GM19351 (cell line): ENCODE data around the gene CXorf66.
"Not testable (repeated sequence)": the region's sequence is repeated elsewhere in the genome, so short reads cannot be mapped to it uniquely, and the experiment has no call there.

ENCODE experiments used
- ATAC-seq: cut with Tn5 transposase; IDR thresholded peaks from one replicate; pipeline ENCODE4 v1.9.1; 2021; ENCODE audit warnings: mild to moderate bottlenecking, moderate library complexity; ENCODE audit not compliant: unreplicated experiment

The CXorf66 gene, protein sequence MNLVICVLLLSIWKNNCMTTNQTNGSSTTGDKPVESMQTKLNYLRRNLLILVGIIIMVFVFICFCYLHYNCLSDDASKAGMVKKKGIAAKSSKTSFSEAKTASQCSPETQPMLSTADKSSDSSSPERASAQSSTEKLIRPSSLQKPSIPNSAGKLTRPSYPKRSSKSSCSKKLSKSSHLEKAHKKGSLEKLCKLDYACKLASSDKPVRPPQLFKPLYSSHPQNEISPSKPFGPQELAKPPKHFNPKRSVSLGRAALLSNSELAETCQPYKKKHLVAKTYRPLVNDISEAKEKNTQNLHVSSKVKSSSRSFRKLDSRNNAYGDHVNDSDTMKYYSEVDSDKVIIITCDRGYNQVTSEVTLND

DNA sequence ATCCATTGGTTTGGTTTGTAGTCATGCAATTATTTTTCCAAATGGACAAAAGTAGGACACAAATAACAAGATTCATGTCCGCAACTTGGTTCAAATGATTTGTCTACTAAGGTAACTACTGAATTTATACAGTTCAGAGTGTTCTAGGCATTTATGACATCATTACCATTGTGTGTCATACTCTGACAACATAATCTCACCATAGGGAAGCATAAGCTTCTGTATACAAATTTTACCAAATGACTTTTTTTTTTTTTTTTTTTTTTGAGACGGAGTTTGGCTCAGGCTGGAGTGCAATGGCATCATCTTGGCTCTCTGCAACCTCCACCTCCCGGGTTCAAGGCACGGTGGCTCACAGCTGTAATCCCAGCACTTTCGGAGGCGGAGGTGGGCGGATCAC is at the start of gene CXorf66:
Gene CXorf66 (minus strand): TSS at position 101 of the 400 bp plus-strand sequence. CDS start 25 bp downstream, at position 76.
- ATAC-seq: no peak

DNA sequence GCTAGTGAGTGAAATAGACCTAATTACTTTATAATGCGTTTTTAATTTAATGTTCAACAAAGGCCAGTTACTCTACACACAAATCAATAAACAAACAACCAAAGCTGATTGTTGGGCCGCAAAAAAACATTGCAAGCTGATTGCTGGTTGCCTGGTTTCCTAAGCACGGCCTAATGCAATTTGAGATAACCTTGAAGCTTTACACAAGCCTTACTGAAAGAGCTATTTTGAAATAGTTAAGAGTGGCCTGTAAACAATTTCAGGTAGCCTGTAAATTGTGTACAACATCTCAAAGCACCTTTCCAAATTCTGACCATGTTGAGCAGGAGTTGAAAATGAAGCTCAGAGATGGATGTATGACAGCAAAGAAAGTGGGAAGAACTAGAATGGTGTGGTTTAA is 17.5 kb upstream of the CXorf66 start:
- ATAC-seq: no peak

DNA sequence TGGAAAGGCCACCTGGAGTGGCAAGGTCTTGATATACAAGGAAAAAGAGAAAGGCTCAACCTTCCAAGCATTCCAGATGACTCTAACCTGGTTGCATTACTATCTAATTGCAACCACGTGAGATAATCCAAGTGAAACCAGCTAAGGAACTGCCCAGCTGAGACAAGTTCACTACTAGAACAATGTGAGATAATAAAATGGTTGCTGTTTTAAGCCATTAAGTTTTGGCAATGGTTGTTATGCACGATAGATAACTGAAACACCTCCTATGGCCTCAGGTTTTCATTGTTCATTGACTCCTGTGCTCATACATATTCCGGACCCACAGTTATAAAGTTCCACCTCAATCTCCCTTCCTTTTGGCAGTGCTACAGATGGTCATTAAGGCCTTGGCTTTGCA is 9.2 kb upstream of the CXorf66 start:
- ATAC-seq: no peak

DNA sequence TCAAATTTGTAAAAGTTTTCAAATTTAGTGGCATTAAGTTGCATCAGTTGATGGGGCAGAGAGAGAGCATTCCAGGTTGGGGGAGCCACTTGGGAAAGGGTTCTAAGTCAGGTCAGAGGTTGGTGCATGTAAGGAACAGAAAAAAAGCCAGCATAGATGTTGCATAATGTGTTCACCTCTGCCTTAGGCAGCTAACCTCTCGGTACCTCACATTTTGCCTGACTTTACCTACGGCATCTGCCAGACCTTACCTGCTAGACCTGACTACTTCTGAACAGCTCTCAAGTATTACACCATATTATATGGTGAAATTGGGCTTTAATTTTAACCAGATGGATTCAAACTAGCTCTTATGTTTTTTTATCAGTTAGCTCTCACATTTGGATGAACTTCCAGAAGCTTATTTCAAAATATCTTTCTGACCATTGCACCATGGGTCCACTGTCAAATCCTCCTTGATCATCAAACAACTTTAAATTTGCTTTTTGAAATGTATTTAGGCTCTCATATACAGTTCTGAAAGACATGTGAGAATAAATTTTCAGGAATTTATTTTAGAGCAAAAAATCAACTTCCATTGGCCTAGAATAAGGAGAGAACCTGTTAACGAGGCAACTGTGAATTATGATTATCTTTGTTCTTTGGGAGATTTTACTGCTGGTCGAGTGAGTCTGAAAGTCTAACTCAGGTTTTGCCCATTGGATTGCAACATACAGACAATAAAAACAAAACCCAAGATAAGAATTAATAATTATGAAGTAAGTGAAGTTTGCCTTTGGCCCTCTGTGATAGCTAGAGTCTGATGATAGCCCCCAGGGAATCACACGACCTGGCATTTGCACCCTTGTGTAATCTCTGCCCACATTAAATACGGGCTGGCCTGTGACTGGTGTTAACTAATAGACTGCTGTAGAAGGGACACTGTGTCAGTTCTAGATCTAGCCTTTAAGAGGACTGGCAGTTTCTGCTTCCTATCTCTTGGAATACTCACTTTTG is 7.6 kb upstream of the CXorf66 start:
- no peak for ATAC-seq

DNA sequence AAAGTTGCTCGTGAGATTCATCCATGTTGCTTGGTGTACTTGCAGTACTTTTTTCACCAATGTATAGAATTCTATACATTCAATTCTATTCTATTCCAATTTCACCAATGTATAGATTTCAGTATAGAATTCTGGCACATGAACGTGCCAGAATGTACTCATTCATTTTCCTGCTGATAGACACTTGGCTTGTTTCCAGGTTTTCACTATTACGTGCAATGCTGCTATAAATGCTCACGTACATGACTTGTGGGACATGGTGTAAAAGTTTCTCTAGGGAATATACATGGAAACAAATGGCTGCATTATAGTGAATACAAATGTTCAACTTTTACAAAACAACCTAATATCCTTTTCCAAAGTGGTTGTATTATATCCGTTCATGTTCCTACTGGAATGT is 6.8 kb upstream of the CXorf66 start:
- ATAC-seq: no peak

DNA sequence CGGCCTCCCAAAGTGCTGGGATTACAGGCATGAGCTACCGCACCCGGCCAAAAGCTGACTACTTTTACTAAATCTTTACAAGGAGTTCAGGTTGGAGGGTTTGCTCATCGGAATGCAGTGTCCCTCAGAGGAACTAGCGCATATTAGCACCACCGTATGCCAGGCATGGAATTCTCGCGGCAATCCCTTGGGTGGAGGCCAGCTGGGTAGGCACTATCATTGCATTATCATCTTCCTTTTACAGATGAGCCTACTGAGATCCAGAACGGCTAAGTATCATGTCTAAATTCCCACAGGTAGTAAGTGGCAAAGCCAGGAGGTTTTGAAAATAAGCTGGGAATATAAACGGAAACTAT is 6.1 kb upstream of the CXorf66 start:
- no peak for ATAC-seq

DNA sequence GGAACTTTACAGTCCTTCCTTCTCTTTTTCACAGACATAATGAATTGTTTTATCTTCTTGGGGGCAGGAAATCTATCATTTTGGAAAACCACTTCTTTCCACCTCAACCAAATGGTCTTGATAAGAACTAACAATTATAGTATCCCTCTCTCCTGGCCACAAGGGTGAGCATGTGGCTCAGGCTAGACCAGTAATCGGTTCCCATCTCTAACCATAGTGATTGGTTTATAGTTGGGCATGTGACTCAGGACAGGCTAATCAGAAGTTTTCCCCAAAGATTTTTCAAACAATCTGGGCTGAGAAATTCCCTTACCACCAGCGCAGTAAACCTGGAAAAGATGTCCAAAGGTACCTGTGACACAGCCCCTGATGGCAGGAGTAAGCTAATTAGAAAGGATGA is 4.0 kb upstream of the CXorf66 start:
- ATAC-seq: no peak

DNA sequence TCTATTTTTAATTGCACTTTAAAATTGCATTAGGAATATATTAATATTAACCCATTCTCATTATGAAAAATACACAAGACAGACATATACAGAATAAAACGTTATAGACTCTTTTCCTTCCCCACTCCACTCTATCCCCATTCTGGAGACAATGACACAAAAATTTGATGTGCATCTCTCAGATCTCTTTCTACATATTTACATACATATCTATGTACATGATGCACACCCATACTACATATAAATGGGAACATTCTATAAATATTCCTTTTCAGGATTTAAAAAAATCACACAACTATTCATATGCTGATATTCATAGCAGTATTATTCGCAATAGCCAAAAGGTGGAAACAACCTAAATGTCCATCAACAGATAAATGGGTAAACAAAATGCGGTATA is 2.4 kb upstream of the CXorf66 start:
- no peak for ATAC-seq

DNA sequence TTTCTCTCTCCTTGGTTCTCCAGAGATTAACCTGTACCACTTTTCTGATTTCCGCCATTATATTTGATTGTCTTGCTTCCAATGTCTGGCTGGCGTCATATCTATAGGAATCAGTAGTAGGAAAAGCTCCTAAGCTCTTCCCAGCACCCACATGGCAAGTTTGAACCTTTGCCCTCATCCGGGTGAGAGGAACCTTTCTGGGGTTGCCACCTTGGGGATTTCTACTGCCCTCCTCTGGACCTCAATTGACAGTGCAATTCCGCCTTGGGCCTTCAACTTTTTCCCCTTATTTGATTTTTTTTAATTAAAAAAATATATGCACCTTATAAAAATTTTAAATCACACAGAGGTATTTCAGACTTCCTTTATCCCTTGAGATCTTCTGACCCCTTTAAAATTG is 2.0 kb upstream of the CXorf66 start:
- ATAC-seq: peak; percentile 53

DNA sequence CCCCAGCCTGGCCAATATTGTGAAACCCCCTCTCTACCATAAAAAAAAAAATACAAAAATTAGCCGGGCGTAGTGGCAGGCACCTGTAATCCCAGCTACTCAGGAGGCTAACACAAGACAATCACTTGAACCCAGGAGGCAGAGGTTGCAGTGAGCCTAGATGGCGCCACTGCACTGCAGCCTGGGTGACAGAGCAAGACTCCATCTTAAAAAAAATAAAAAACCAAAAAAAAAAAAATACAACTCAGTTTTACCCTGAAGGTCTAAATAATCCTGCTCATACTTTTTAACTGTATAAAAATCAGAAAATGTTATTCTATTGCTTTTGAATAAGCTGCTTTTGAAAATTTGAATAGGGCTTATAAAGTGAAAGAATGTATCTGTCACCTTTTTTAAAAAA is 838 bp upstream of the CXorf66 start:
- ATAC-seq: not testable (repeated sequence)

DNA sequence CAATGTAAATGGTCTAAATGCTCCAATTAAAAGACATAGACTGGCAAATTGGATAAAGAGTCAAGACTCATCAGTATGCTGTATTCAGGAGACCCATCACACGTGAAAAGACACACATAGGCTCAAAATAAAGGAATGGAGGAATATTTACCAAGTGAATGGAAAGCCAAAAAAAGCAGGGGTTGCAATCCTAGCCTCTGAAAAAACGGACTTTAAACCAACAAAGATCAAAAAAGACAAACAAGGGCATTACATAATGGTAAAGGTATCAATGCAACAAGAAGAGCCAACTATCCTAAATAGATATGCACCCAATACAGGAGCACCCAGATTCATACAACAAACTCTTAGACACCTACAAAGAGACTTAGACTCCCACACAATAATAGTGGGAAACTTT is 4.2 kb downstream of the CXorf66 start:
- ATAC-seq: not testable (repeated sequence)

DNA sequence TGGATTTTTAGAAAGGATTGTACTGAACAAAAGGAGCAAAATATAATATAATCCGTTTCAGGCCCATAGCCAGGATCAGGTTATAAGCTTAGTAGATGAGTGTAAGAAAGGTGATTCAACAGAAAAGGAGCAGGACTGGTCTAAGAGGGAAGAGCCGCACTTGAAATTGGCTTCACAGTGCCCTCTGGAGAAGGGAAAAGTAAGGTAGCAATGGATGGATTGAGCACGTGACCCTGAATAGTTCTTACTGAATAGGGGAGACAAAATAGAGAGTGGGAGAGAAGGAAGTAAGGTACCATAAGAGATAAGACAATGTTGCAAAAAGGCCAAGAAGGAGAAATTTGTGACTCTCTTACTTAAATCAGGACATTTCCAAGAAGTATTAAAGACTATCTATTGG is 15.6 kb downstream of the CXorf66 start:
- ATAC-seq: no peak

DNA sequence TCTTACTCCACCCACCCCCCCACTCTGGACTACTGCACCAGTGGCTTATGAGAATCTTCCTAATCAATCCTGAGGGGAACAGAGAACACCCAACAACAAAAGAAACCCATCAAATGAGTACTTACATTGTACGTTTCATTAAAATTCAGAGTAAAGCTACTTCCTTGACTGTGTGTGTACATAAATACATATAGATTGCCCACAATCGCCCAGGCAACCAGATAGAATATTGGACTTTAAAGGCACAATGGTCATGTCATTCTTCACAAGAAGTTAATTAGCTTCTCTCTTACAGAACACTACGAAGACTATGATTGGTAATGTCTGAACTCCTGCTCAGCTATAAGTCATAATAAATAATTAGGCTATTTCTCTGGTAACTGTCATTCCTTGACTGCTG is 20.2 kb downstream of the CXorf66 start:
- ATAC-seq: no peak

DNA sequence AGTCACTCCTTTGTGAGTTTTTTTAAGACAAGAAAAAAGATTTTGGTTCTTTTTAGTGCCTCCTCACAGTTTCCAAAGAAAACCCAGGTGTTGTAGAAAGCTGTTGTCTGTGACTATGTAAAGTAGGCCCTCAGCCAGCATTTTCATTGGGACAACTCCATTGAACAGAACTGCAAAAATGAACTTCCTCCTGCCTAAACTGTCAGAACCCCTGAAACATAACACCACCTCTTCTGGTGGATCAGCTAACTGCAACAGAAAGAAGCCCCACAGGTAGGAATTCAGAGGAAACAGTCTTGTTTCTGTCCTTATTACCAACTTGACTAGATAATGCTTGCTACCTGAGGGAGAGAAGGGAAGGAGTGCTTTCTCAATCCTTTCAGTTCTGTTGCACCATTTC is 29.1 kb downstream of the CXorf66 start:
- ATAC-seq: no peak

DNA sequence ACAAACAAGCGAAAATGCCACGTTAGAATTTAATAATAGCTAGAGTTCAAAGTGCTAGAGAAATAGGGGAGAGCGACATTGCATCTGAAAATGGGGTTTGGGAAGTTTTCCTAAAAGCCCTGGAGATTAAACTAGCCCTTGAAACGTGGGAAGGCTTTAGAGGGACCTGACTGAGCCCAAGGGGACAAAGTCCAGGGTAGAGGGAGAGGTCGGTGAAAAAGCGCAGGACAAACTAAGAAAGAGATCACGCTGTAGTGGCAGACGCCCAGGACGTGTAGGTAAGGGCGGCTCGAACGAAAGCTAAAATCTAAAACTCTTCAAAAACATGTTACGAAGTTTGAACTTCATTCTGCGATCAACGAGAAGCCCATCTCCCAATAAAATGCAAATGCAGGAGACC is 31.4 kb downstream of the CXorf66 start:
- no peak for ATAC-seq

DNA sequence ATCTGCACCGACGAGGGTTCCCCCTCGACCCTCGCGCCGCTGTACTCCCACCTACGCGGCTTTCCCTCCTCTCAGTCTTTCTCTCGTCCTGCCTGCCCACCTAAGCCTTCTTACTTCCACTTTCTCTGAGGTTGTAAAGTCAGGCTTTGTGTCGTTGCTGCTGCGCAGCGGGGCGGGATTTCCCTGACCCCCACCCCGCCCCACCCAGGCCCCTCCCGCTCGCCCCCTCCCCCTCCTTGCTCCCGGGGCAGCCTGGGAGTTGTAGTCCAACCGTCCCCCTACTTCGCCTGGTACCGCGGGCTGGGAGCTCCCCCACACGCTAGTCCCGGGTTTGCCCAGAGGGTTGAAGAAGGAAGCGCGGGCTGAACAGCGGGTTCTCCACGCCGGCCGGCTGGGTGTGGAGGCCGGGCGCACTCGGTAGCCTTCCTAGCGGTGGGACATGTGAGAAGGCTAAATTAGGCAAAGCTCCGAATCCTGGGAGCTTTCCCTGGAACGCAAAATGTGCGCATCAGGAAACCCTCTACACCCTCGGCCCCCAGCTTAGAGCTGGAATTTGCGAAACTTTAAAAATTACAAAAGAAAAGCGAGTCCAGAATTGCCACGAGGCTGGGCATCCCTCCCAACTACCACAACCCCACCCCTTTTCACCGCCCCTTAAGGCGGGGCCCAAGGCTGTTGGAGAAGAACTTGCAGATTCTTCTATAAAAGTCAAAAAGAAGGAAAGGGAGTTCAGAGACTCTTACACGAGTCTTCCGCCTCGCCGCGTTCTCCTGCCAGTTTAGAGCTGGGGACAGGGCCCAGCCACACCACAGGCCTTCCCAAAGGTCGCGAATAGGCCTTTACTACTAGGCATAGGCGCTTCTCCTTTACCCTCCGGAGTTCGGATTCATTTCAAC is 32.2 kb downstream of the CXorf66 start, which contains the start of gene ATP11C:
Gene ATP11C (minus strand): TSS at position 153 of the 896 bp plus-strand sequence. CDS start 1,011 bp downstream, outside the sequence.
- peak; percentile 63 for ATAC-seq

DNA sequence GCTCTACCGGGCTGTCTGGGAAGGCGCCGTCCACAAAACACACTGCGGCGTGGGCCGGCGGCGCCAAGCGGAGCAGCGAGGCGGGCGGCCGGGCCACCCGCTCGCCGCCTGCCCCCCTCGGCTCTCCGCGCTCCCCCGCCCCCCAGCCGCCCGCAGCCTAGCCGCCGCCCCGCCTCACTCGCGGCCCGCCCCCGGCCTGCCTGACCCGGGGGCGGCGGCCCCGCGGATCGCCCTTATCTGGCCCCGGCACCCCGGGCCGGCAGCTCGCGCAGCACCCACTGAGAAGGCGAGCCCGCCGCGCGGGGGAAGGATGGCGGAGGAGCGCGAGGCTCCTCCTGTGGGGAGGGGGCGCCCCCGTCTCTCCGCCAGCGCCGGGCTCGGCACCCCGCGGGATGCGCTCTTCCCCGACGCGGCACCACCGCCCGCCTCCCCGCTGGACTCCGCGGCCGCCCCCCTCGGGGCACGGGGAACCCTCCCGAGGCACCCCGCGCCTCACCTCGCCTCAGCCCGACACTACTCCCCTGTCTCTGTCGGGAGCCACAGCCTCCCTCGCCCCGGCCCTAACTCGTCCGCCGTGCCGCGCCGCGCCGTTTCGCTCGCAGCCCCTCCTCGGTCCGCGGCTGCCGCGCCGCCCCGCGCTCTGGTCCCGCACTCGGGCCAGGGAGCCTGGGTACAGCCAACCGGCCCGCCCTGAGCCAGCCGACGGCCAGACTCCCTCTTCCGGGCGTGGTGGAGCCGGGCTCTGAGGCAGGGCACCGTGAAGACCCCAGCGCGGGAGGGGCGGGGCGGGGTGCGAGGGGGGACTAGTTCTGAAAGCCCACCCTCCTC is 33.0 kb downstream of the CXorf66 start:
- peak; percentile 35 for ATAC-seq

DNA sequence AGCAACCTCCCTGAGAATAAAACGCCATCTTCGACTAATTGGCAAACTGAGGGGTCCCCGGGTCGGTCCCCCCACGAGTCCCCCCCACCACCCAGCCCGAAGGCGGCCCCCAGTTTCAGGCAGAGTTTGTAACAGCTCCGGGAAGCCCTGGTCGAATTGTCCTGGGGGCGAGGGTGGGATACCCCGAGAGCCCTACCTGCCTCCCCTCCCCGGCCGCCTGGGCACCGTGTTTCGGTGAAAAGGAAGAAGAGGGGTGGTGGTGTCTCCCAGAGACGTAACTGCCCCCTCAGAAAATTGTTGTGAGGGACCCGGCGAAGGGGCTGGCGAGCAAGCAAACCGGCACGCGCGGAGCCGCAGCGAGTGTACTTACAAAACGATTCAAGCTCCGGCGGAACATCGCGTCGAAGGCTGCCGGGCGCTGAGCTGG is 33.7 kb downstream of the CXorf66 start:
- no peak for ATAC-seq

DNA sequence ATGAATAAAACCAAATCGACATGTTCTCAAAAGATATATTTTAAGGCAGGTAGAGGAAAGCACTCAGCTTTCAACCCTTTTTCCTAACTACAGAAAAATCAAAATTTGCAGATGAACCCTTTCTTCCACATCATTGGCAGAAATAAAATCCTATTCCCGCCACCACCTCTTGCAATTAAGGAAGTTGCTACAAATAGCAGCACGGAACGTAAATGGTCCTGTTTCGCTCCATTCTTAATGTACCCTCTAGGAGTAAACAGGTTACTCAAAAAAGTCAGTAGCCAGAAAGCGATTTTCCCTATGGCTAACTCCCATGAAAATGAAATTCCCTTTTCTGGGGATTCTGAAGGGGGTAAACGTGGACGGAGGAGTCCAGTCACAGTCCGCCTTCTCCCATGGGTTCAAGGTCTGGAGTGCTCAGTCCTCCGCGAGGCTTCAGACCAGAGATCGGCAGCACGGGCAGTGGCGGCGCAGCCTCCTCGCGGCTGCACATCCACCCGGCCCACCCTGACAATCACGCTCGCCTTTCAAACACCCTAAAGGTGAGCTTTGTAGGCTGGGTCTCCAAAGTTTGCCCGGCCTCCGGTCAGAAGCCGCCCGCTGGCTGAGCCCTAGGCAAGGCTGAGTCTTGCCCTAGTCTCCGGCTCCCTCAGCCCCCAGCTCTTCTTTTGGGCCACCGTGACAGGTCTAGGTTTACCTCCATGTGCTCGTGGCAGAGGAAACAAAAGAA is 34.2 kb downstream of the CXorf66 start:
- ATAC-seq: peak; percentile 20
